Colon (tissue), 2 donors: ENCODE measurements around the gene UBE2D3.

Source experiments
- FAIRE-seq: peaks from 2 replicates; lab custom pipeline; 2012; peaks lifted over from hg19 to GRCh38; lab: Jason Lieb, UNC
- donor health status: control.
- donor health status: control.

Gene UBE2D3

GRCh38 chr4:102791318-102791835 lies 36.0 kb downstream of the UBE2D3 start:
- no peak for FAIRE-seq

GRCh38 chr4:102789317-102789717 lies 38.0 kb downstream of the UBE2D3 start:
- no peak for FAIRE-seq

- FAIRE-seq, result no peak
Observed at GRCh38 chr4:102787944-102788343, 39.4 kb downstream of the UBE2D3 start.

DNA sequence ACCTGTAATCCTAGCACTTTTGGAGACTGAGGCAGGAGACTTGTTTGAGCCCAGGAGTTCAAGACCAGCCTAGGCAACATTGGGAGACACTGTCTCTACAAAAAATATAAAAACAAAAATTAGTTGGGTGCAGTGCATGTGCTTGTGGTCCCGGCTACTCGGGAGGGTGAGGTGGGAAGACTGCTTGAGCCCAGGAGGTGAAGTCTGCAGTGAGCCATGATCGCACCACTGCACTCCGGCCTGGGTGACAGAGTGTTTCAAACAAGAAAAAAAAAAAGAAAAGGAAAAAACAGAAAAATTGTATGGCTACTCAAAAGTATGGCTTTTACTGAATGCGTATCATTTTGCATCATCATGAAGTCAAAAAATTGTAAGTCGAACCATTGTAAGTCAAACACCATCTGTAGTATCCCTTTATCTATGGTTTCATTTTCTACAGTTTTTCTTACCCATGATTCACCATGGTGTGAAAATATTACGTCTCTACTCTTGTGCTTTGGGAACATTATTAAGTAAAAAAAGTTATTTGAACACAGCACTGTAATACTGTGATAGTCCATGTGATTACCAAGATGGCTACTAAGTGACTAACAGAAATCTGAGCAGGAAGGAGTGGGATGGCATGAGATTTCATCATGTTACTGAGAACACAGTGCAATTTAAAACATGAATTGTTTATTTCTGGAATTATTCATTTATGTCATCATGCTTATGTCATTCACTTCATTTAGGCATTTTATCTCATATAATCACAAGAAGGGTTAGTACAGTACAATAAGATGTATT lies 40.1 kb downstream of the UBE2D3 start:
- no peak for FAIRE-seq

GRCh38 chr4:102786279-102786678 lies 41.1 kb downstream of the UBE2D3 start:
- no peak for FAIRE-seq

GRCh38 chr4:102783006-102783405 lies 44.3 kb downstream of the UBE2D3 start:
- FAIRE-seq, result no peak

DNA sequence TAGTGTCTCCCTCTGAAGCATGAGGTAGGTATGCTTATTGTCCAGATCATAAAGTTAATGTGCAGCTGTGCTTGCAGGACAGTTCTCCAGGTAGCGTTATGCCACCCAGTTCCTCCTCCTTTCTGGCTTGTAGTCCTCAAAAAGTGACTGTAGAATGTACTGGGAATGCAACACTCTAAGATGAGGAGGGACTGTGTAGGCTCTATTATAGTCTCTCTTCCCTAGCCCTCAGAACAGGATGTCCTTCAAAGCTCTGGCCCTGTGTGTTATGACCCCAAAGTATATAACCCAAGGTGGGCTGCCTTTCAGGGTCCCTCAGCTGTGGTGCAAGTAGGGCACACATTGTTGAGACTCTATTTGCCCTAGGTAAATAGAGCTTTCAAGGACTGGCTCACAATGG lies 45.8 kb downstream of the UBE2D3 start:
- no peak for FAIRE-seq

GRCh38 chr4:102780476-102781144 lies 46.7 kb downstream of the UBE2D3 start:
- no peak for FAIRE-seq

DNA sequence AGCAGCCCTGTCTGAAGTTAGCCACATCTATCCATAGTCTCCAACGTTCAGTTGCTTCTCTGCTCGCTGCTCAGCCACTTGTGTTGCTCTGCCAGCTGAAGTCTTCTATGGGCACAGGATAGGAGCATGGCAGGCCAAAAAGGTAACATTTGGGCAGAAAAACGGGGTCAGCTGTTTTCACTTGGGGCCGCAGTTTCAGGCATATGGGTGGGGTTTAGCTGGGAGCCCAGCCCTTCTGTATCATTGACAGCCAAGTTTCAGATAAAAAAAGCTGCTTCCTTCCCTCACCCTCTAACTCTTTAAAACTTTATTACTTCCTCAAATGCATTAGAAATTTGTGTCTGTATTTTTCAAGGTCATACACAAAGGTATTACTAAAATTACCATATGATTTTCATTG lies 48.1 kb downstream of the UBE2D3 start:
- no peak for FAIRE-seq

- FAIRE-seq, result no peak
Observed at GRCh38 chr4:102778720-102779119, 48.6 kb downstream of the UBE2D3 start.

- no peak for FAIRE-seq
Observed at GRCh38 chr4:102775805-102776204, 51.5 kb downstream of the UBE2D3 start.

DNA sequence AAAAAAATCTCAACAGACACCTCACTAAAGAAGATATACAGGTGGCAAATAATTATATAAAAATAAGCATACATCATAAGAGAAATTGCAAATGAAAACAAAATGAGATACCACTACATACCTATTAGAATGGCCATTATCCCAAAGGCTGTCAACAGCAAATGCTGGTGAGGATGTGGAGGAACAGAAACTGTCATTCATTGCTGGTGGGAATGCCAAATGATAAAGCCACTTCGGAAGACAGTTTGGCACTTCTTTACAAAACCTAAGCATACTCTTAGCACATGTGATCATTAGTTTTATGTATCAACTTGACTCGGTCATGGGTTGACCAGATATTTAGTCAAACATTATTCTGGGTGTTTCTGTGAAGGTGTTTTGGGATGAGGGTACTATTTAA lies 53.1 kb downstream of the UBE2D3 start:
- FAIRE-seq, result no peak

GRCh38 chr4:102772738-102773340 lies 54.5 kb downstream of the UBE2D3 start:
- no peak for FAIRE-seq

GRCh38 chr4:102764901-102765300 lies 62.5 kb downstream of the UBE2D3 start:
- FAIRE-seq, result no peak

- no peak for FAIRE-seq
Observed at GRCh38 chr4:102761906-102762305, 65.4 kb downstream of the UBE2D3 start.

GRCh38 chr4:102761296-102761701 lies 66.1 kb downstream of the UBE2D3 start:
- FAIRE-seq, result no peak

- no peak for FAIRE-seq
Observed at GRCh38 chr4:102760645-102761295, 66.6 kb downstream of the UBE2D3 start, which contains the start of gene MANBA. MANBA (minus strand) TSS chr4:102760968; CDS start chr4:102760894, 74 bp downstream.

DNA sequence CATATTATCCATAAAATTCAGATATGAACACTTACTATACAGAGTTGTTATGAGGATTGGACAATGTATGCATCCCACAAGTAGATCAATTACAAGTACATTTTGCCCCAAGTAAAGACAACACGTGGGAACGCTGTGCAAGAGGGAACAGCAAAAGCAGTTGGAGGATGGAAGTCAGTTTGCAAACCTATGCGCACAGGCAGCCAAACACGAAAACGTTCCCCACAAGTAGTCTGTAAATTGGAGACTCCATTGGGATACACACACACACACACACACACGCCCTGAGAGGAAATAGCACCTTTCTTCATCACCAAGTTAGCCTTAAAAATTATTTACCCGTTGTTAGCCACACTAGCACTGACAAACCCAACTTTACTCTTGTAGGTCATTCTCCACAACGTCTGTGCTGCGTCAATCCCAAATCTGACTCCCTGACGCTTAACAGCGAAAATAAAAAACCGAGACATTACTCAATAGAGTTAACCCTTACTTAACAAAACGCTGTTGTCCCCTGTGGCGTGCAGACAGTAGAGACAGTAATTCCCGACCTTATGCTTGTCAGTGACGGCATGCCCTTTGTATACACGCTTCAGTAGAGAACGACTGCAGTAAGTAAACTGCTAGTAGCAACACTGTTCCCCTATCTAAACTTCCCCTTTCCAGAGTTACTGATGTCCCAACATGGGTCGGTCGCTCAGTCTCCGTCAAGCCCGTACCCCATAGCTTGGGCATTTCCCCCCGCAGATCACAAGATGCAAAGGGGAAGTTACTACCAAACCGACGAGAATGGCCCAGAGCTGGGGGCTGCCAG lies 67.3 kb downstream of the UBE2D3 start:
- no peak for FAIRE-seq

DNA sequence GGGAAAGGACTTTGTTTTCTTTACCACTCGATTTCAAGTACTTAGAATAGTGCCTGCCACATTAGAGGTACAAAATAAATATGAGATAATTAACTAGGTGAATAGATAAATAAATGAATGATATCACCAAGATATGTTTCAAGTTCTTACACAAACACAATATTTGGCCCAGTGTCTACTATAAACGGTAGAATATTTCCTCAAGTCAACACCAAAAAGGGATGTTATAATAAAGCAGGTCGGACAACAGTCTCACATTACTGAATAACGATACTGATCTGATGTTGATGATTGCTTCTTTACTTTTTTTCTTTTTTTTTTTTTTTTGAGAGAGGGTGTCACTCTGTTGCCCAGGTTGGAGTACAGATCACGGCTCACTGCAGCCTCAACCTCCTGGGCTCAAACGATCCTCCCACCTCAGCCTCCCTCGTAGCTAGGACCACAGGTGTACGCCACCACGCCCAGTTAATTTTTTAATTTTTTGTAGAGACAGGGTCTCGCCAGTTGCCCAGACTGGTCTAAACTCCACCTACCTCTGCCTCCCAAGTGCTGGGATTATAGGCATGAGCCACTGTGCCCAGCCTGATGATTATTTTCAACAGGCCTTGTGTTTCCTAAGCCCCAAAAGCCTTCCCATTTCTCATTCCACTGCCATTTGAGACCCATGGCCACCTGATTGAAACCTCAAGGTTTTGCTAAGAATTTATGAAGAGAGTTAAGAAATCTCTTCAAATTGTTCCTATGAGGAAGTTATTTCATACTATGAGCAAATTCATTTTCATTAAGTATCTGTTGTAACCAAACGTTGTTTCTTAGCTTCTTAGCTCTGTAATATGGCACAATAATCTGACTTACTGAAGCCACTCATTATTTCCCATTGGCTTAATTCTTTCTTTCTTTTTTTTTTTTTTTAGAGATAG lies 68.8 kb downstream of the UBE2D3 start:
- FAIRE-seq, result no peak

GRCh38 chr4:102757681-102758080 lies 69.7 kb downstream of the UBE2D3 start:
- FAIRE-seq, result no peak
